Ishikawa (cell line): ENCODE data around the gene CTNND2.

Source experiments
- CEBPB ChIP-seq: IDR thresholded peaks from 2 replicates; pipeline ENCODE4 v1.6.1; 2012
- EGR1 ChIP-seq: IDR thresholded peaks from 2 replicates; pipeline ENCODE4 v1.6.1; 2012
- EP300 ChIP-seq: IDR thresholded peaks from 2 replicates; pipeline ENCODE4 v1.6.1; 2012; ENCODE audit warnings: borderline replicate concordance
- FOXM1 ChIP-seq: IDR thresholded peaks from 2 replicates; pipeline ENCODE4 v1.6.1; 2012; ENCODE audit warnings: low read depth, borderline replicate concordance
- MAX ChIP-seq: IDR thresholded peaks from 2 replicates; pipeline ENCODE4 v1.6.1; 2012
- RAD21 ChIP-seq: IDR thresholded peaks from 2 replicates; pipeline ENCODE4 v1.6.1; 2012; ENCODE audit warnings: low read depth
- REST ChIP-seq: IDR thresholded peaks from 2 replicates; pipeline ENCODE4 v1.6.1; 2012; ENCODE audit warnings: low read depth, mild to moderate bottlenecking
- TAF1 ChIP-seq: IDR thresholded peaks from 2 replicates; pipeline ENCODE4 v1.6.1; 2012; ENCODE audit warnings: low read depth, mild to moderate bottlenecking
- TCF12 ChIP-seq: IDR thresholded peaks from 2 replicates; pipeline ENCODE4 v1.6.1; 2012; ENCODE audit warnings: low read depth
- TEAD4 ChIP-seq: IDR thresholded peaks from 2 replicates; pipeline ENCODE4 v1.6.1; 2012
- YY1 ChIP-seq: IDR thresholded peaks from 2 replicates; pipeline ENCODE4 v1.6.1; 2012; ENCODE audit warnings: low read depth

DNA sequence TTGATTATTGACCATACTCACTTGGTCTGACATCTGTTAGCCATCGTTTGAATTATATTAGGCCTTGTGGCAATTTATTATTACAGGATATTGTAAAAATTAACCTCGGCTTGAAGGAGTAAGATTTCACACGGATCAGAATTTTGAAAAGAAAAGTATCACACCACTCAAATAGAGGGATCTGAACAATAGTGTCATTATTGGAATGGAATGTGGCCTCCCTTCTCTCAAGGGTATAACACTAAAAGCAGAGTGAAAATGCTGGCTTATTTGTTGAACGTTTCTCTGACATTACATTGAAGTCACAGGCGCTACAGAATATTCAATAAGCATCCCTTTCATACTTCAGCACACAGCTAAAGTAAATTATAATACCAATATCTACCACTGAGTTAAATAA is 509.3 kb downstream of the CTNND2 start:
- TF ChIP-seq TEAD4 (no peak), EGR1 (no peak), CEBPB (no peak), EP300 (no peak), YY1 (no peak), REST (no peak), TAF1 (no peak), TCF12 (no peak), MAX (no peak), FOXM1 (no peak), RAD21 (no peak)
